H1 (cell line): ENCODE results near the gene SCAP. TPM values are rescaled to one million over a fixed set of nuclear protein-coding genes. Genes with fewer than 3 reads are reported as not detected.

Experiments
- CTCF ChIA-PET: fragments of 300-600 bp; sonication (Branson Sonifier 250); formaldehyde crosslinking; loops from one replicate; lab custom pipeline; 2021; ENCODE audit not compliant: partially characterized antibody; lab: Charles Lee
- POLR2A ChIA-PET: fragments of 300-600 bp; sonication (Branson Sonifier 250); formaldehyde crosslinking; loops from one replicate; lab custom pipeline; 2021; ENCODE audit warnings: inconsistent platforms; ENCODE audit not compliant: partially characterized antibody; lab: Charles Lee
- DNase-seq, 2 experiments: peaks; one replicate each; pipeline versions ENCODE4 v3.0.0 to v3.0.0-alpha.2; 2010 to 2022; ENCODE audit warnings: low spot score in 2 of 2, low read depth in 1 of 2, mixed read lengths in 1 of 2
- FAIRE-seq: peaks from 2 replicates; lab custom pipeline; 2011; peaks lifted over from hg19 to GRCh38; lab: Jason Lieb, UNC
- H2AFZ ChIP-seq: 2 replicates; pipeline ENCODE4 v1.8.1; 2012; ENCODE audit warnings: low read length, inconsistent platforms
- H2AK5ac ChIP-seq: 2 replicates; pipeline ENCODE4 v1.6.1; 2013; ENCODE audit warnings: low read depth, low read length
- H2BK120ac ChIP-seq: replicated peaks from 2 replicates; pipeline ENCODE3; 2013; ENCODE audit warnings: low read depth, low read length, inconsistent platforms
- H2BK12ac ChIP-seq: 2 replicates; pipeline ENCODE4 v1.6.1; 2013; ENCODE audit warnings: low read depth, low read length
- H2BK15ac ChIP-seq: 2 replicates; pipeline ENCODE4 v1.6.1; 2013; ENCODE audit warnings: low read length
- H2BK20ac ChIP-seq: 2 replicates; pipeline ENCODE4 v1.6.1; 2013; ENCODE audit warnings: low read length
- H2BK5ac ChIP-seq: 2 replicates; pipeline ENCODE4 v1.6.1; 2013; ENCODE audit warnings: low read depth, low read length
- H3K14ac ChIP-seq: 2 replicates; pipeline ENCODE4 v1.6.1; 2013; ENCODE audit warnings: inconsistent platforms; ENCODE audit not compliant: insufficient read length
- H3K18ac ChIP-seq: 2 replicates; pipeline ENCODE4 v1.6.1; 2013; ENCODE audit warnings: low read length; ENCODE audit errors: extremely low read depth
- H3K23ac ChIP-seq: 2 replicates; pipeline ENCODE4 v1.6.1; 2013; ENCODE audit warnings: inconsistent platforms; ENCODE audit not compliant: insufficient read length
- H3K23me2 ChIP-seq: 2 replicates; pipeline ENCODE4 v1.6.1; 2013; ENCODE audit warnings: low read depth, low read length
- H3K27ac ChIP-seq: 2 replicates; pipeline ENCODE4 v1.6.1; 2011; ENCODE audit warnings: low read depth, low read length, inconsistent platforms
- H3K27me3 ChIP-seq, 4 experiments: replicated peaks in 1 of 4; 1 replicate in 1 of 4; 2 replicates in 3 of 4; pipeline versions ENCODE4 v1.6.1 to v1.8.1; 2011 to 2013; ENCODE audit warnings: low read length in 3 of 4, mild to moderate bottlenecking in 3 of 4, inconsistent platforms in 2 of 4, mixed read lengths in 2 of 4, moderate library complexity in 1 of 4; ENCODE audit not compliant: control insufficient read depth in 3 of 4, insufficient read depth in 3 of 4; ENCODE audit errors: extremely low read depth in 1 of 4
- H3K36me3 ChIP-seq, 4 experiments: 2 replicates each; pipeline versions ENCODE4 v1.6.1 to v1.8.1; 2011 to 2013; ENCODE audit warnings: mild to moderate bottlenecking in 4 of 4, low read length in 3 of 4, moderate library complexity in 2 of 4, control low read depth in 1 of 4, inconsistent platforms in 1 of 4; ENCODE audit not compliant: insufficient read depth in 4 of 4, control insufficient read depth in 2 of 4
- H3K4ac ChIP-seq: replicated peaks from 2 replicates; pipeline ENCODE3; 2013; ENCODE audit warnings: low read length, low read depth, mixed read lengths, inconsistent platforms; ENCODE audit not compliant: insufficient read length
- H3K4me1 ChIP-seq, 4 experiments: replicated peaks in 1 of 4; 1 replicate in 1 of 4; 2 replicates in 3 of 4; pipeline versions ENCODE4 v1.6.1 to v1.8.1; 2011 to 2013; ENCODE audit warnings: low read length in 3 of 4, inconsistent platforms in 2 of 4, mixed read lengths in 1 of 4; ENCODE audit not compliant: insufficient read depth in 4 of 4, control insufficient read depth in 3 of 4
- H3K4me2 ChIP-seq, 2 experiments: 2 replicates each; pipeline versions ENCODE4 v1.6.1 to v1.8.1; 2011 to 2013; ENCODE audit warnings: low read depth in 2 of 2, low read length in 2 of 2, control low read depth in 1 of 2, inconsistent platforms in 1 of 2, mild to moderate bottlenecking in 1 of 2; ENCODE audit not compliant: insufficient read depth in 1 of 2
- H3K4me3 ChIP-seq, 4 experiments: fragments of 200-600, 300-600 bp in 1 of 4; sonication (generic), shearing (Covaris generic), sonication (Bioruptor Twin) in 1 of 4; 2 replicates each; pipeline versions ENCODE4 v1.5.1 to v1.8.1; 2011 to 2016; ENCODE audit warnings: low read length in 4 of 4, low read depth in 3 of 4, control low read depth in 2 of 4, inconsistent platforms in 2 of 4, mild to moderate bottlenecking in 2 of 4, mixed read lengths in 1 of 4, moderate library complexity in 1 of 4; ENCODE audit not compliant: insufficient read depth in 2 of 4; ENCODE audit errors: extremely low read depth in 1 of 4
- H3K56ac ChIP-seq: replicated peaks from 2 replicates; pipeline ENCODE3; 2013; ENCODE audit warnings: low read depth, mild to moderate bottlenecking, mixed read lengths, low read length, inconsistent platforms; ENCODE audit not compliant: insufficient read length
- H3K79me1 ChIP-seq: 2 replicates; pipeline ENCODE4 v1.6.1; 2013; ENCODE audit warnings: low read depth, low read length, control low read depth
- H3K79me2 ChIP-seq, 2 experiments: 2 replicates each; pipeline versions ENCODE4 v1.6.1 to v1.8.1; 2012 to 2013; ENCODE audit warnings: low read length in 2 of 2, mild to moderate bottlenecking in 2 of 2, inconsistent platforms in 1 of 2; ENCODE audit not compliant: insufficient read depth in 2 of 2, control insufficient read depth in 1 of 2
- H3K9ac ChIP-seq, 4 experiments: replicated peaks in 1 of 4; 1 replicate in 1 of 4; 2 replicates in 3 of 4; pipeline versions ENCODE4 v1.6.1 to v1.8.1; 2011 to 2013; ENCODE audit warnings: low read depth in 3 of 4, low read length in 3 of 4, control low read depth in 2 of 4, mild to moderate bottlenecking in 2 of 4, moderate library complexity in 2 of 4, inconsistent platforms in 1 of 4; ENCODE audit errors: extremely low read depth in 1 of 4
- H3K9me3 ChIP-seq, 2 experiments: 2 replicates each; pipeline versions ENCODE4 v1.6.1 to v1.8.1; 2012 to 2013; ENCODE audit warnings: mild to moderate bottlenecking in 2 of 2, moderate library complexity in 2 of 2, control low read depth in 1 of 2, inconsistent platforms in 1 of 2, low read depth in 1 of 2, low read length in 1 of 2, mixed read lengths in 1 of 2; ENCODE audit not compliant: insufficient read depth in 2 of 2
- H4K20me1 ChIP-seq, 2 experiments: replicated peaks in 1 of 2; 2 replicates each; pipeline versions ENCODE3 to v1.8.1; 2011 to 2013; ENCODE audit warnings: inconsistent platforms in 2 of 2, low read length in 2 of 2, mild to moderate bottlenecking in 1 of 2; ENCODE audit not compliant: insufficient read depth in 2 of 2, control insufficient read depth in 1 of 2
- H4K5ac ChIP-seq: 2 replicates; pipeline ENCODE4 v1.6.1; 2013; ENCODE audit warnings: low read length, low read depth, mixed read lengths, inconsistent platforms; ENCODE audit not compliant: insufficient read length
- H4K8ac ChIP-seq: 2 replicates; pipeline ENCODE4 v1.8.0; 2013; ENCODE audit warnings: mild to moderate bottlenecking, moderate library complexity, low read length, inconsistent platforms; ENCODE audit not compliant: insufficient read depth; ENCODE audit errors: extremely low read depth
- H4K91ac ChIP-seq: replicated peaks from 2 replicates; pipeline ENCODE3; 2013; ENCODE audit warnings: low read length, mixed read lengths, inconsistent platforms; ENCODE audit not compliant: insufficient read length
- CHD1 ChIP-seq: IDR thresholded peaks from 2 replicates; pipeline ENCODE4 v1.6.1; 2012; ENCODE audit warnings: low read depth, low read length, improper control_type of control experiment
- MAFK ChIP-seq: IDR thresholded peaks from 2 replicates; pipeline ENCODE4 v1.6.1; 2012; ENCODE audit warnings: low read depth, mild to moderate bottlenecking, improper control_type of control experiment, low read length
- RFX5 ChIP-seq: IDR thresholded peaks from 2 replicates; pipeline ENCODE4 v1.6.1; 2011; ENCODE audit warnings: low read depth, low read length, improper control_type of control experiment, borderline replicate concordance
- USF2 ChIP-seq: IDR thresholded peaks from 2 replicates; pipeline ENCODE4 v1.6.1; 2011; ENCODE audit warnings: low read length, improper control_type of control experiment
- WGBS, 2 experiments: shearing (Covaris generic) in 1 of 2; methylation state at CpG; one replicate each; pipeline versions ENCODE4 v1.1.6 to v1.1.7; 2013 to 2015; ENCODE audit warnings: low lambda C conversion rate in 2 of 2, mixed read lengths in 2 of 2, inconsistent platforms in 1 of 2, low coverage in 1 of 2, missing lambda C conversion rate in 1 of 2; ENCODE audit not compliant: insufficient replicate concordance in 2 of 2, insufficient coverage in 1 of 2, insufficient read length in 1 of 2; ENCODE audit errors: extremely low coverage in 1 of 2, missing lambda C conversion rate in 1 of 2; 5-methylcytosine and 5-hydroxymethylcytosine counted together
- polyA plus RNA-seq, 7 experiments: library from polyadenylated mRNA; depleted of rRNA in 3 of 7; stranded (reverse) in 5 of 7; unstranded in 2 of 7; fragments of >200 nt in 5 of 7; fragments of 200-250 nt in 2 of 7; gene quantifications; 1 replicate in 5 of 7; 2 replicates in 1 of 7; 4 replicates in 1 of 7; pipeline versions ENCODE4 v1.2.1 to v1.2.3, GENCODE V29; 2011 to 2013; ENCODE audit warnings: missing spikeins in 2 of 7, mixed read lengths in 2 of 7
- total RNA-seq: library from RNA; stranded (reverse); fragmentation: NEBNext Ultra II Directional; extraction: Animal tissue kit (Norgen Biotek cat#: 25700); gene quantifications from 2 replicates; pipeline ENCODE4 v1.2.1, GENCODE V29; 2021

Gene SCAP
- total and polyA plus RNA-seq, 2 of the 8 experiments (the other 6 are each of a cell fraction or from before 2014, with no cell fraction given): 74.0 to 114 TPM

- no peaks in the 10 kb centered on the region for H3K79me1 ChIP-seq
- no peak overlapping the region for H3K4me2 ChIP-seq
- ChIA-PET CTCF (interaction anchor here (0.8 to 6.5 kb wide), 6 partner anchors 11 to 486 kb away, joined by 3 to 55 read pairs (median 4); no protein-coding TSS in a partner anchor), POLR2A (interaction anchor here (0.9 to 1.0 kb wide), 3 partner anchors 8 to 85 kb away, joined by 3 read pairs; no protein-coding TSS in a partner anchor)
- no peak overlapping the region for H2BK20ac ChIP-seq
- no peaks in the 10 kb centered on the region for H3K79me2 ChIP-seq
- no peaks in the 10 kb centered on the region for H3K23me2 ChIP-seq
- no peak overlapping the region for H2BK5ac ChIP-seq
- no peak overlapping the region for H3K14ac ChIP-seq
- no peak overlapping the region for H2AFZ ChIP-seq
- no peak overlapping the region for H2BK15ac ChIP-seq
- DNase-seq (no peak), FAIRE-seq (no peak)
- TF ChIP-seq USF2 (no peak), MAFK (no peak), RFX5 (no peak), CHD1 (no peak)
- H2BK12ac ChIP-seq: no peak overlapping the region
- H4K5ac ChIP-seq: no peak overlapping the region
- no peak overlapping the region for H3K4ac ChIP-seq
- peaks cover 6 to 30% of the 10 kb centered on the region in 2 experiments for H4K20me1 ChIP-seq
- H3K36me3 ChIP-seq: peaks cover 20 to 56% (median 40%) of the 10 kb centered on the region in 4 experiments
- H3K18ac ChIP-seq: no peak overlapping the region
- no peak overlapping the region for H3K9ac ChIP-seq
- no peak overlapping the region for H3K56ac ChIP-seq
- no peaks in the 10 kb centered on the region for H3K4me1 ChIP-seq
- no peaks in the 10 kb centered on the region for H3K27me3 ChIP-seq
- no peaks in the 10 kb centered on the region for H3K9me3 ChIP-seq
- no peak overlapping the region for H3K4me3 ChIP-seq
- no peak overlapping the region for H4K91ac ChIP-seq
- H2AK5ac ChIP-seq: no peak overlapping the region
- H3K23ac ChIP-seq: no peak overlapping the region
- no peak overlapping the region for H3K27ac ChIP-seq
- WGBS, 2 experiments: 90% methylated on average over 23 of the region's 26 CpGs; no CpG with 5 or more reads in 1 of the 2 experiments
- H2BK120ac ChIP-seq: no peak overlapping the region
- H4K8ac ChIP-seq: no peak overlapping the region
Observed at GRCh38 chr3:47409688-47410416, 65.9 kb downstream of the SCAP start.
